ENCODE data around the gene CGB1. TPM values are rescaled to one million over a fixed set of nuclear protein-coding genes. Genes with fewer than 3 reads are reported as not detected.

Gene CGB1
- total RNA-seq, 1 experiment from 2014 or later = not detected

GRCh38 chr19:48986211-48986610, 50.5 kb downstream of the CGB1 start:
- Mint-ChIP-seq H3K4me3 (no peak overlapping the region), H3K9me3 (no peaks in the 10 kb centered on the region), H3K27ac (no peak overlapping the region), H3K27me3 (ENCODE audit: low read depth) (no peaks in the 10 kb centered on the region), H3K36me3 (peaks cover 49% of the 10 kb centered on the region), H3K4me1 (peaks cover 12% of the 10 kb centered on the region)
- POLR2A ChIA-PET = interaction anchor here (0.6 to 0.8 kb wide), 2 partner anchors 118 to 127 kb away, joined by 3 read pairs; partner anchors contain the start of gene PLEKHA4
- CTCF ChIA-PET = interaction anchor here (1.2 to 4.2 kb wide), 6 partner anchors 12 to 224 kb away, joined by 3 to 18 read pairs (median 6); no protein-coding TSS in a partner anchor
- TF ChIP-seq E2F5 (CRISPR knock-in tag; IDR thresholded peaks at IDR 0.05) = no peak
- TF ChIP-seq NFYB (CRISPR knock-in tag; conservative IDR thresholded peaks at IDR 0.05; ENCODE audit: low read depth) = no peak
- no peak for TF ChIP-seq ZNF281 (CRISPR knock-in tag; IDR thresholded peaks at IDR 0.05)
- TF ChIP-seq ZNF671 (CRISPR knock-in tag; IDR thresholded peaks at IDR 0.05) = no peak
- no peak for TF ChIP-seq AR (CRISPR knock-in tag; IDR thresholded peaks at IDR 0.05)
- TF ChIP-seq RELA (CRISPR knock-in tag; IDR thresholded peaks at IDR 0.05; ENCODE audit: borderline replicate concordance) = no peak
- no peak for TF ChIP-seq FOXP4 (CRISPR knock-in tag; IDR thresholded peaks at IDR 0.05)
- no peak for TF ChIP-seq HMGXB4 (CRISPR knock-in tag; IDR thresholded peaks at IDR 0.05)
- no peak for TF ChIP-seq ZNF416 (CRISPR knock-in tag; IDR thresholded peaks at IDR 0.05)
- TF ChIP-seq MYBL2 (CRISPR knock-in tag; IDR thresholded peaks at IDR 0.05) = no peak
- TF ChIP-seq NFATC4 (CRISPR knock-in tag; IDR thresholded peaks at IDR 0.05) = no peak
- no peak for TF ChIP-seq E2F4 (CRISPR knock-in tag; IDR thresholded peaks at IDR 0.05; ENCODE audit: borderline replicate concordance, low read depth)
- TF ChIP-seq FOXJ3 (CRISPR knock-in tag; IDR thresholded peaks at IDR 0.05; ENCODE audit: borderline replicate concordance) = no peak
- no peak for TF ChIP-seq JAZF1 (CRISPR knock-in tag; IDR thresholded peaks at IDR 0.05)
- ATAC-seq (no peak), DNase-seq (ENCODE audit: low spot score) (no peak)

Data from WTC11 (cell line).